ENCODE data around the gene DCPS. TPM values are rescaled to one million over a fixed set of nuclear protein-coding genes. Genes with fewer than 3 reads are reported as not detected.

DCPS gene
- total RNA-seq, 1 experiment from 2014 or later = 52.6 TPM

GRCh38 chr11:126277780-126278179 is 26.1 kb upstream of the DCPS start:
- Histone ChIP-seq H3K4me2 (ENCODE audit: low read length) (no peak overlapping the region), H3K9me2 (replicated peaks; ENCODE audit: low read length) (no peaks in the 10 kb centered on the region), H3K9ac (ENCODE audit: low read length) (no peak overlapping the region), H3K36me3 (ENCODE audit: low read depth, low read length) (peaks cover 45% of the 10 kb centered on the region), H3F3A (ENCODE audit: low read length, unreplicated experiment) (no peaks in the 10 kb centered on the region), H3K27ac (ENCODE audit: low read length) (no peak overlapping the region), H3K27me3 (ENCODE audit: low read length) (no peaks in the 10 kb centered on the region), H2AFZ (ENCODE audit: low read length) (no peak overlapping the region), H3K4me1 (ENCODE audit: insufficient read depth, low read length) (peaks cover 10% of the 10 kb centered on the region; the same call in 1 of the 2 replicates), H3K79me2 (ENCODE audit: low read length) (no peaks in the 10 kb centered on the region), H3K9me3 (ENCODE audit: low read length) (no peaks in the 10 kb centered on the region), H4K20me1 (ENCODE audit: low read length) (no peaks in the 10 kb centered on the region), H3K4me3 (ENCODE audit: low read length) (no peak overlapping the region)
- ChIA-PET POLR2A (ENCODE audit: unreplicated experiment) (no interaction called here), CTCF (no interaction called here)
- BruUV-seq (replicated peaks) = no TSS peak
- TF ChIP-seq CTCF (conservative IDR thresholded peaks at IDR 0.05; ENCODE audit: low read depth, low read length) (no peak), EZH2 (IDR thresholded peaks at IDR 0.05; ENCODE audit: low read length, unreplicated experiment) (no peak), EZH2phosphoT487 (IDR thresholded peaks at IDR 0.05; ENCODE audit: borderline replicate concordance, low read length) (no peak)
- intact Hi-C loops (cut with micrococcal nuclease) = no loop called here
- DNase-seq (no peak), ATAC-seq (no peak)

GRCh38 chr11:126279191-126279590 is 24.7 kb upstream of the DCPS start:
- no peak overlapping the region for H3K4me2 ChIP-seq (ENCODE audit: low read length)
- DNase-seq (no peak), ATAC-seq (no peak)
- TF ChIP-seq CTCF (conservative IDR thresholded peaks at IDR 0.05; ENCODE audit: low read depth, low read length) = no peak
- TF ChIP-seq EZH2 (IDR thresholded peaks at IDR 0.05; ENCODE audit: low read length, unreplicated experiment) = no peak
- TF ChIP-seq EZH2phosphoT487 (IDR thresholded peaks at IDR 0.05; ENCODE audit: borderline replicate concordance, low read length) = no peak
- H3K79me2 ChIP-seq (ENCODE audit: low read length) = peaks cover 10% of the 10 kb centered on the region
- no TSS peak for BruUV-seq (replicated peaks)
- H2AFZ ChIP-seq (ENCODE audit: low read length) = no peak overlapping the region
- ChIA-PET POLR2A (ENCODE audit: unreplicated experiment) (no interaction called here), CTCF (no interaction called here)
- H3K27me3 ChIP-seq (ENCODE audit: low read length) = no peaks in the 10 kb centered on the region
- no peaks in the 10 kb centered on the region for H3K9me2 ChIP-seq (replicated peaks; ENCODE audit: low read length)
- peaks cover 33% of the 10 kb centered on the region; the same call in 1 of the 2 replicates for H3K36me3 ChIP-seq (ENCODE audit: low read depth, low read length)
- no peaks in the 10 kb centered on the region for H3K9me3 ChIP-seq (ENCODE audit: low read length)
- H3K9ac ChIP-seq (ENCODE audit: low read length) = no peak overlapping the region
- no peak overlapping the region for H3K27ac ChIP-seq (ENCODE audit: low read length)
- peaks cover 18% of the 10 kb centered on the region; the same call in 1 of the 2 replicates for H3K4me1 ChIP-seq (ENCODE audit: insufficient read depth, low read length)
- intact Hi-C loops (cut with micrococcal nuclease) = no loop called here
- no peaks in the 10 kb centered on the region for H4K20me1 ChIP-seq (ENCODE audit: low read length)
- no peaks in the 10 kb centered on the region for H3F3A ChIP-seq (ENCODE audit: low read length, unreplicated experiment)
- H3K4me3 ChIP-seq (ENCODE audit: low read length) = no peak overlapping the region

- H3K9me3 ChIP-seq (ENCODE audit: low read length) = no peaks in the 10 kb centered on the region
- no peak for ATAC-seq
Observed at GRCh38 chr11:126280595-126280994, 23.3 kb upstream of the DCPS start.

More at GRCh38 chr11:126280595-126280994, 23.3 kb upstream of the DCPS start:
- Histone ChIP-seq H3K79me2 (ENCODE audit: low read length) (peaks cover 18% of the 10 kb centered on the region), H4K20me1 (ENCODE audit: low read length) (no peaks in the 10 kb centered on the region), H3F3A (ENCODE audit: low read length, unreplicated experiment) (no peaks in the 10 kb centered on the region), H3K4me2 (ENCODE audit: low read length) (no peak overlapping the region), H2AFZ (ENCODE audit: low read length) (no peak overlapping the region), H3K27ac (ENCODE audit: low read length) (no peak overlapping the region), H3K36me3 (ENCODE audit: low read depth, low read length) (peaks cover 24% of the 10 kb centered on the region; the same call in 1 of the 2 replicates), H3K4me1 (ENCODE audit: insufficient read depth, low read length) (peaks cover 28% of the 10 kb centered on the region; the same call in 1 of the 2 replicates), H3K27me3 (ENCODE audit: low read length) (no peaks in the 10 kb centered on the region), H3K4me3 (ENCODE audit: low read length) (no peak overlapping the region), H3K9me2 (replicated peaks; ENCODE audit: low read length) (no peaks in the 10 kb centered on the region), H3K9ac (ENCODE audit: low read length) (no peak overlapping the region)
- no peak for TF ChIP-seq EZH2 (IDR thresholded peaks at IDR 0.05; ENCODE audit: low read length, unreplicated experiment)
- POLR2A ChIA-PET (ENCODE audit: unreplicated experiment) = interaction anchor here (0.6 kb wide), 1 partner anchor 125 kb away, joined by 3 read pairs; no protein-coding TSS in a partner anchor
- no TSS peak for BruUV-seq (replicated peaks)
- intact Hi-C loops (cut with micrococcal nuclease) = no loop called here
- no peak for DNase-seq
- CTCF ChIA-PET = no interaction called here

All from PC-3 (cell line).